Body of pancreas (tissue), 4 donors: Measurements from ENCODE around the gene SLC35G6. TPM values are rescaled to one million over a fixed set of nuclear protein-coding genes. Genes with fewer than 3 reads are reported as not detected.

Source experiments
- ATAC-seq: fragments of 150-250 bp; one replicate; pipeline ENCODE4 v1.9.1; 2016
- DNase-seq, 4 donors: peaks; one replicate each; pipeline ENCODE4 v3.0.0-alpha.2; 2019
- H3K27ac ChIP-seq, 4 donors: fragments of 200-600 bp; sonication (generic); 1 replicate in 3 of 4; 2 replicates in 1 of 4; pipeline versions ENCODE4 v1.5.1 to v1.6.1; 2016 to 2019; ENCODE audit warnings: mild to moderate bottlenecking in 1 of 4, mixed read lengths in 1 of 4, moderate library complexity in 1 of 4
- H3K27me3 ChIP-seq, 2 donors: fragments of 200-600 bp; sonication (generic); one replicate each; pipeline ENCODE4 v1.6.0; 2016; ENCODE audit warnings: mild to moderate bottlenecking in 1 of 2
- H3K36me3 ChIP-seq, 2 donors: fragments of 200-600 bp; sonication (generic); replicated peaks in 1 of 2; 2 replicates each; pipeline ENCODE4 v1.5.1; 2016; ENCODE audit warnings: low read depth in 2 of 2; ENCODE audit not compliant: insufficient read depth in 1 of 2
- H3K4me1 ChIP-seq: fragments of 200-600 bp; sonication (generic); one replicate; pipeline ENCODE4 v1.6.0; 2016
- H3K4me3 ChIP-seq, 2 donors: fragments of 200-600 bp; sonication (generic); 1 replicate in 1 of 2; 2 replicates in 1 of 2; pipeline ENCODE4 v1.5.1; 2016 to 2019
- H3K9me3 ChIP-seq, 3 donors: fragments of 200-600 bp; sonication (generic); 1 replicate in 2 of 3; 2 replicates in 1 of 3; pipeline ENCODE4 v1.5.1; 2016
- CTCF ChIP-seq, 7 experiments: fragments of 450-650 bp in 4 of 7; fragments of 200-600 bp in 3 of 7; sonication (generic) in 3 of 7; IDR thresholded peaks; one replicate each; pipeline ENCODE4 v1.5.1; 2016 to 2019; ENCODE audit warnings: antibody characterized with exemption in 7 of 7
- POLR2A ChIP-seq, 3 donors: fragments of 450-650 bp; IDR thresholded peaks; one replicate each; pipeline ENCODE4 v1.6.1; 2016; ENCODE audit warnings: antibody characterized with exemption in 3 of 3, mild to moderate bottlenecking in 2 of 3
- WGBS, 2 donors: methylation state at CpG; one replicate each; pipeline ENCODE4 v1.1.5; 2017; 5-methylcytosine and 5-hydroxymethylcytosine counted together
- intact Hi-C: fragments of 100-400 bp; cut with DNase I; formaldehyde crosslinking; loops from one replicate; pipeline ENCODE4 v1.15.1; 2023
- total RNA-seq, 2 donors: library from RNA; depleted of rRNA; stranded (reverse); fragments of >200 nt; gene quantifications; one replicate each; pipeline ENCODE4 v1.1.0, GENCODE V29; 2016

The SLC35G6 gene
- total RNA-seq, 2 donors from 2014 or later: not detected

- Histone ChIP-seq H3K27ac (no peak overlapping the region), H3K9me3 (no peaks in the 10 kb centered on the region), H3K36me3 (peaks cover 45 to 49% of the 10 kb centered on the region in 2 donors), H3K27me3 (no peaks in the 10 kb centered on the region), H3K4me3 (no peak overlapping the region), H3K4me1 (no peaks in the 10 kb centered on the region)
- ATAC-seq: peak; percentile 19
- TF ChIP-seq CTCF (IDR thresholded peaks at IDR 0.05): no peak
- no peak for TF ChIP-seq POLR2A (IDR thresholded peaks at IDR 0.05)
- no peak for DNase-seq
- intact Hi-C loops: no loop called here
- WGBS, 2 donors: 71 to 95% methylated on average over 1 to 10 of the region's 10 CpGs
These were observed 16.0 kb downstream of the SLC35G6 start for GRCh38 chr17:7497228-7497627.

- ATAC-seq: no peak
- H3K4me3 ChIP-seq: no peak overlapping the region
- intact Hi-C loops: no loop called here
- H3K4me1 ChIP-seq: no peaks in the 10 kb centered on the region
- peaks cover 49 to 52% of the 10 kb centered on the region in 2 donors for H3K36me3 ChIP-seq
- H3K27me3 ChIP-seq: no peaks in the 10 kb centered on the region
- WGBS, 2 donors: 90 to 91% methylated on average over 13 to 14 of the region's 14 CpGs
- TF ChIP-seq POLR2A (IDR thresholded peaks at IDR 0.05): no peak
- no peak for TF ChIP-seq CTCF (IDR thresholded peaks at IDR 0.05)
- DNase-seq: no peak
- no peak overlapping the region for H3K27ac ChIP-seq
- no peaks in the 10 kb centered on the region for H3K9me3 ChIP-seq
These were observed 16.4 kb downstream of the SLC35G6 start for GRCh38 chr17:7497636-7498035.

- no peak overlapping the region for H3K27ac ChIP-seq
- ATAC-seq (no peak), DNase-seq (no peak)
- TF ChIP-seq POLR2A (IDR thresholded peaks at IDR 0.05): no peak
- no peak for TF ChIP-seq CTCF (IDR thresholded peaks at IDR 0.05)
- H3K27me3 ChIP-seq: no peaks in the 10 kb centered on the region
- intact Hi-C loops: no loop called here
- H3K36me3 ChIP-seq: peaks cover 56 to 66% of the 10 kb centered on the region in 2 donors
- no peak overlapping the region for H3K4me3 ChIP-seq
- no peaks in the 10 kb centered on the region for H3K4me1 ChIP-seq
- whole genome bisulfite sequencing, 2 donors: 84% methylated on average over 11 of the region's 11 CpGs
- no peaks in the 10 kb centered on the region for H3K9me3 ChIP-seq
These were observed 17.9 kb downstream of the SLC35G6 start for GRCh38 chr17:7499161-7499560.

GRCh38 chr17:7501729-7502128, 20.5 kb downstream of the SLC35G6 start:
- H3K9me3 ChIP-seq: no peaks in the 10 kb centered on the region
- no peak overlapping the region for H3K27ac ChIP-seq
- no peak overlapping the region for H3K4me3 ChIP-seq
- ATAC-seq (no peak), DNase-seq (no peak)
- WGBS, 2 donors: 76 to 77% methylated on average over 13 to 14 of the region's 14 CpGs
- no peaks in the 10 kb centered on the region for H3K27me3 ChIP-seq
- TF ChIP-seq POLR2A (IDR thresholded peaks at IDR 0.05) (no peak), CTCF (IDR thresholded peaks at IDR 0.05) (no peak)
- no peaks in the 10 kb centered on the region for H3K4me1 ChIP-seq
- intact Hi-C loops: no loop called here
- peaks cover 54 to 76% of the 10 kb centered on the region in 2 donors for H3K36me3 ChIP-seq

GRCh38 chr17:7502171-7502847, 21.1 kb downstream of the SLC35G6 start:
- 89 to 94% methylated on average over 19 to 20 of the region's 20 CpGs for WGBS, 2 donors
- no peaks in the 10 kb centered on the region for H3K4me1 ChIP-seq
- peaks cover 48 to 71% of the 10 kb centered on the region in 2 donors for H3K36me3 ChIP-seq
- no peak overlapping the region for H3K27ac ChIP-seq
- no peak overlapping the region for H3K4me3 ChIP-seq
- intact Hi-C loops: no loop called here
- no peak for TF ChIP-seq CTCF (IDR thresholded peaks at IDR 0.05)
- TF ChIP-seq POLR2A (IDR thresholded peaks at IDR 0.05): no peak
- ATAC-seq (peak; percentile 22), DNase-seq (no peak)
- no peaks in the 10 kb centered on the region for H3K27me3 ChIP-seq
- no peaks in the 10 kb centered on the region for H3K9me3 ChIP-seq
